GM06990 (cell line): Measurements from ENCODE around the gene IRX4.

Source experiments
- DNase-seq: peaks from one replicate; pipeline ENCODE4 v3.0.0-alpha.2; 2011; ENCODE audit not compliant: insufficient read length; ENCODE audit errors: extremely low read depth
- H3K27me3 ChIP-seq: replicated peaks from 2 replicates; pipeline ENCODE4 v1.6.0; 2011; ENCODE audit warnings: low read length; ENCODE audit not compliant: control insufficient read depth, insufficient read depth
- H3K36me3 ChIP-seq: 2 replicates; pipeline ENCODE4 v1.5.1; 2011; ENCODE audit warnings: low read length; ENCODE audit not compliant: control insufficient read depth, insufficient read depth
- H3K4me3 ChIP-seq: replicated peaks from 2 replicates; pipeline ENCODE4 v1.5.1; 2011; ENCODE audit warnings: low read depth, mild to moderate bottlenecking, control low read depth, low read length
- TF ChIP-seq, protein P1 (sequence below): IDR thresholded peaks from 2 replicates; pipeline ENCODE4 v1.5.1; 2011; ENCODE audit warnings: low read length, control low read depth, mild to moderate bottlenecking, inconsistent platforms; ENCODE audit not compliant: insufficient read depth, poor library complexity, severe bottlenecking

IRX4 gene

DNA sequence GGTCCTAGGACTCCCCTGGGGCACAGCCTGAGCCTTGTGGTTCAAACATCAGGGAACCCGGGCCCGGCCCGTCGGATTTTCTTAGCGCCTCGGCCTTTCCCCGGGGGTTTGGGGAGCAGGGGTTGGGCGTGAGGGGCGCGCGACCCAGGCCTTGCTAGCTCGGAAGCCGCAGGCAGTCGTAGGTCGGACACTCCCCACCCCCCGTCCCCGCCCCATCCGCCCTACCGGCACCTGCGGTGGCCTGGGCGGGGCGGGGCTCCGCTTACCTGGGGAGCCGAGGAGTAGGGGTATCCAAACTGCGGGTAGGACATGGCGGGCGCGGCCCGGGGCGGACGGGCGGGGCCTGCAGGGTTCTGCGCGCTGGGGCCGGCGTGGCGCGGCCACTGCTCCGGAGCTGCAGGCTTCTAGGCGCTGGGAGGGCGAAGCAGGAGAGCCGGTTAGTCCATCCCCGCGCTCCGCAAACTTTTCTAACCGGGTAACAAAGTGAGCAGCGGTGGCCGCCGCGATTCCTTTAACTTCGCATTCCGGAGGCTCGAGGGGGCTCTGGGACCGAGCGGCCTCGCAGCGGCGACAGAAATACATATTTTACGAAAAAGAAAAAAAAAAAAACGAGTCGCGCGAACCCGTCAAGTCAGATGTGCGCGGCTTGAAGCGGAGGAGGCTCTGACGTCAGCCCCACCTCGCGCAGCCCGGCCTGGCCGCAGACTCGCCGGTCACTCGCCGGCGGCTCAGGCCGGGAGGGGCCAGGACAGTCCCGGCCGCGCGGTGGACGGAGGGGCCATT, at the start of gene IRX4:
Gene IRX4, minus strand, starts transcription at position 589 of the 783 bp plus-strand sequence. Its CDS starts 278 bp downstream, at position 311.
- DNase-seq = no peak
- TF ChIP-seq, protein P1, sequence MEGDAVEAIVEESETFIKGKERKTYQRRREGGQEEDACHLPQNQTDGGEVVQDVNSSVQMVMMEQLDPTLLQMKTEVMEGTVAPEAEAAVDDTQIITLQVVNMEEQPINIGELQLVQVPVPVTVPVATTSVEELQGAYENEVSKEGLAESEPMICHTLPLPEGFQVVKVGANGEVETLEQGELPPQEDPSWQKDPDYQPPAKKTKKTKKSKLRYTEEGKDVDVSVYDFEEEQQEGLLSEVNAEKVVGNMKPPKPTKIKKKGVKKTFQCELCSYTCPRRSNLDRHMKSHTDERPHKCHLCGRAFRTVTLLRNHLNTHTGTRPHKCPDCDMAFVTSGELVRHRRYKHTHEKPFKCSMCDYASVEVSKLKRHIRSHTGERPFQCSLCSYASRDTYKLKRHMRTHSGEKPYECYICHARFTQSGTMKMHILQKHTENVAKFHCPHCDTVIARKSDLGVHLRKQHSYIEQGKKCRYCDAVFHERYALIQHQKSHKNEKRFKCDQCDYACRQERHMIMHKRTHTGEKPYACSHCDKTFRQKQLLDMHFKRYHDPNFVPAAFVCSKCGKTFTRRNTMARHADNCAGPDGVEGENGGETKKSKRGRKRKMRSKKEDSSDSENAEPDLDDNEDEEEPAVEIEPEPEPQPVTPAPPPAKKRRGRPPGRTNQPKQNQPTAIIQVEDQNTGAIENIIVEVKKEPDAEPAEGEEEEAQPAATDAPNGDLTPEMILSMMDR = no peak
- no peaks in the 10 kb centered on the region; the same call in 1 of the 2 replicates for H3K27me3 ChIP-seq
- no peak within 1 kb of the TSS for H3K4me3 ChIP-seq
- no peaks in the 10 kb centered on the region for H3K36me3 ChIP-seq

DNA sequence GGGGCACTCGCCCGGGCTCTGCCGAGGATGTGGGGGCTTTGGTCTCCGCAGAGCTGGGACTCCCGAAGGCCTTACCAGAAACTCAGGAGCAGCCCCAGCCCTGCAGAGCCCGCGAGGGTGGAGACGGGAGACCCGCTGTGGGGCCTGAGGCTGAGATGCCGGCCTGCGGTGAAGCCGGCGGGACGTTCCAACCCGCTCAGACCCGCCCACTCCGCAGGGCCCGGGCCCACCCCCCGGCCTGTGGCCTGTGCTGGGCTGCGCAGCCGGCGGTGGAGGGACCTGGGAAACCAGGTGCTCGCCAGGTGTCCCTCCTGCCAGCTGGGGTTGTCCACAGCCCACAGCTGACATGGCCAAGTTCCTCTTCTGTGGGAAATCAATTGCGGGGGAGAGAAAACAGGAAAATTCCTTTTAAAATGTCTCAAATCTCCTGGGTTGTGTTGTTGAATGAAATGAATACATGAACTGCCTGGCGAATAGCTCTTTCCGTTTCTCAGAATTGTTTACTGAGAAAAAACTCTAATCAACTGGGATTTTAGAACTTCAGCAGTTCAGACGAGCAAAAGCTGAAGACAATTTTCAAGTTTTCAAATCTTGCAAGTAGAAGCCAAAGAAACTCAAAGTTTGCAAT, 49.0 kb upstream of the IRX4 start:
- DNase-seq = no peak
- no peaks in the 10 kb centered on the region for H3K36me3 ChIP-seq
- no peak overlapping the region for H3K4me3 ChIP-seq
- TF ChIP-seq, protein P1 = no peak
- H3K27me3 ChIP-seq = no peaks in the 10 kb centered on the region; the same call in 1 of the 2 replicates

DNA sequence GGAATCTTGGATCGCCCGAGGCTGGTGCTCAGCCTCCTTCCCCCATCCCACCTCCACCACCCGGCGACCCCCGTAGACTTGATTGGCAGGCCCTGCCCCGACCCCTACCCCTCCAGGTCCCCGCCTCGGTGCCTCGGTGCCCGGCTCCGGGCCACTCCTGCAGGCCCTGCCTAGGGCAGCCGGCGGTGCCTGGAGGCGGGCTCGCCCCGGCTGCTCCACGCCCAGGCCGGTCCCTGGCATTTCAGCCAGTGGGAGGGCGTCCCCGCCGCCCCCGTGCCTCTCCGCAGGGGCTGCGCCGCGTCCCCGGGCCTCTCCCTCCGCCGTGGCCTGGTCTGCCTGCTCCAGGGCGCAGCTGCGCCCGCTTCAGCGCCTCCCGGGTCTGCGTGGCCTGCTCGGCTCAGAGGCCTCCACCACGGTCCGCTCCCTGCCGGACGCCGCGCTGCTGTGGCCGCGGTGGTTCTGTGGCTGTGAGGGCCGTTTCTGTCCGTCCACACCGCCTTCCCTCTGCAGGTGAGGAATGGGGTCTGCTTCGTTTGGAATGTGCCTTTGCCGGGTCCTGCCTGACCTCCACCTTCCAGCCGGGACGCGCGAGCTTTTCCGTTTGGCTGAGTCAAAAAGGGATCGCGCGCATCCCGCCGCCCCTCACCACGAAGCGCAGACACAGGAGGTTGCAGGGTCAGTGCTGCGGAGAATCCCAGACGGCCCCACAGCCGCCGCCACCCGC, 48.3 kb upstream of the IRX4 start:
- no peak for DNase-seq
- TF ChIP-seq, protein P1 = no peak
- Histone ChIP-seq H3K36me3 (no peaks in the 10 kb centered on the region), H3K4me3 (no peak overlapping the region), H3K27me3 (no peaks in the 10 kb centered on the region; the same call in 1 of the 2 replicates)

DNA sequence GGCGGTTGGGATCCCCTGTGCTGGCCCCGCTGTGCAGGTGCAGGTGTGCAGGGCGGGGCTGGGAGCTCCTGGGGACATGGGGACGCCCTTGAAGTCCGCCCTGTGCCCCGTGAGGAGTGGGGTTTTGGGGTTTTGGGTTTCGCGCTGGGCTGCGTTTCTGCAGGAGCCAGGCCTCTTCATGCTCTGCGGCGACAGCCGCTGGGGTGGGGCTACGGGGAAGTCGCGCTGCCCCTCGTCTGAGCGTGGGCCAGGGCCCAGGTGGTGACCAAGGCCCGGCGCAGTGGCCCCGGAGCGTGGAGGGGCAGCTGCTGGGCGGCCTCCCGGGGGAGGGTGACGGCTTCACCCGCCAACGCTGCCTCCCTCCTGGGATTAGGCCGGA, 47.8 kb upstream of the IRX4 start:
- H3K36me3 ChIP-seq = no peaks in the 10 kb centered on the region
- TF ChIP-seq, protein P1 = no peak
- no peaks in the 10 kb centered on the region; the same call in 1 of the 2 replicates for H3K27me3 ChIP-seq
- no peak for DNase-seq
- H3K4me3 ChIP-seq = no peak overlapping the region

DNA sequence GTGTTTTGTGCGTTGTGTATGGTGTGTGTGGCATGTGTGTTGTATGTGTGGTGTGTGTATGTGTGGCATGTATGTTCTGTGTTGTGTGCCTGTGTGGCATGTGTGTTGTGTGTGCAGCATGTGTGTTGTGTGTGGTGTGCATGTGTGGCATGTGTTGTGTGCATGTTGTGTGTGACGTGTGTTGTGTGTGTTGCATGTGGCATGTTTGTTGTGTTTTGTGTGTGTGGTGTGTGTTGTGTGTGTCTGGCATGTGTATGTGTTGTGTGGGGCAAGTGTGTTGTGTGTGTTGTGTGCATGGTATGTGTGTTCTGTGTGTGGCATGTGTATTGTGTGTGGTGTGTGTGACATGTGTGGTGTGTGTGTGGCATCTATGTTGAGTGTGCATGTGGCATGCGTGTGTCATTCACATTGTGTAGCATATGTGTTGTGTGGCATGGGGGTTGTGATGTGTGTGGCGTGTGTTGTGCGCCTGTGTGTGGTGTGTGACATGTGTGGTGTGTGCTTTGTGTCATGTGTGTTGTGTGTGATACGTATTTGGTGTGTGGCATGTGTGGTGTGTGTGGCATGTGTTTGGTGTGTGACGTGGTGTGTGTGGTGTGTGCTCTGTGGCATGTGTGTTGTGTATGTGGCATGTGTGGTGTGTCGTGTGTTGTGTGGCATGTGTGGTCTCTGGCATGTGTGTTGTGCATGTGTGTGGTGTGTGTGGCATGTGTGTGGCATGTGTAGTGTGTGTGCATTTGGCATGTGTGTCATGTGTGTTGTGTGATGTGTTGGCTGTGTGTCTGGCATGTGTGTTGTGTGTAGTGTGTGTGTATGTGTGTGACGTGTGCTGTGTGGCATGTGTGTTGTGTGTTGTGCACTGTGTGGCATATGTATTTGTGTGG, 46.6 kb upstream of the IRX4 start:
- DNase-seq = no peak
- Histone ChIP-seq H3K36me3 (no peaks in the 10 kb centered on the region), H3K4me3 (no peak overlapping the region), H3K27me3 (no peaks in the 10 kb centered on the region; the same call in 1 of the 2 replicates)
- TF ChIP-seq, protein P1 = no peak
